Ureter (tissue), 1 donor: ENCODE data around the gene GALNT7. TPM values are rescaled to one million over a fixed set of nuclear protein-coding genes. Genes with fewer than 3 reads are reported as not detected.
"Not testable (repeated sequence)": the region's sequence is repeated elsewhere in the genome, so short reads cannot be mapped to it uniquely, and the experiment has no call there.

ENCODE experiments used
- DNase-seq: peaks from one replicate; pipeline ENCODE4 v3.0.0-alpha.2; 2020; ENCODE audit warnings: low spot score
- total RNA-seq: library from RNA; stranded (reverse); gene quantifications from one replicate; pipeline ENCODE4 v1.2.4, GENCODE V29; 2023
- donor health status: DM: yes; HTN: yes; CAD: no.

The GALNT7 gene
- total RNA-seq, 1 donor from 2014 or later, result 49.7 TPM

- peak; percentile 45 for DNase-seq
These were observed 734 bp upstream of the GALNT7 start for GRCh38 chr4:173167758-173168395.

GRCh38 chr4:173169178-173169427, 492 bp downstream of the GALNT7 start:
- no peak for DNase-seq

DNA sequence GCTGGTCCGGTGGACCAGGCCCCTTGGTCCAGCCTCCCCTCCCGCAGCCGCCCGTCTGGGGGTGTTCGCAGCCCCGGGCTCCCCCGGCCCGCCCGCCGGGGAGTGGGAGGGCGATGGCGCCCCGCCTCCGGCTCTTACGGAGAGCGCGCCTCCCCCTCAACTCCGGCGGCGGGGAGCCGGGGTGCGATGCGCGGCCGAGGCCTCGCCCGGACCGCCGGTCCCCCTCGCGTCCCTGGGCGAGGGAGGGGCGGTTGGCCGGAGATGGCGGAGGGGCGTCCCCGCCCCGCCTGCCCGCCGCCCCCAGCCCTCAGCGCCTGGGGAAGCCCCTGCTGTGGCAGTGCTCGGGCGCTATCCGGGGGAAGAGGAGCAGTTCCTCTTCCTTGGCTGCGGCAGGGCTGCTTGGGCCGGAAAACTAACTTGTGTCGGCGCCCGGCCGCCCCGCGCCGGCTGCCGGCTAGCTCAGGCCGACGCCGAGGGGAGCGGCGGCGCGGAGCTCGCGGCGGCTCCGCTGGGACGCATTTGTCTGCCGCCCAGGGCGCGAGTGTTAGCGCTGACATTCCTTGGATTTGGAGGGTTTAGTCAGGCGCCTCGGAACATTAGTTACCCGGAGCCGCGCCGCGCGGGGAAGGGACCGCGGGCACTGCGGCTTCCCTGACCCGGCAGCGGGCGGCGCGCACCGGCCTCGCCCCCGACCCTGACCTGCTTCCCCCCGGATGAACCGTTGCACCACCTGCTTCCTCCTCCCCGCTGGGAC, 994 bp downstream of the GALNT7 start:
- peak; percentile 52 for DNase-seq

DNA sequence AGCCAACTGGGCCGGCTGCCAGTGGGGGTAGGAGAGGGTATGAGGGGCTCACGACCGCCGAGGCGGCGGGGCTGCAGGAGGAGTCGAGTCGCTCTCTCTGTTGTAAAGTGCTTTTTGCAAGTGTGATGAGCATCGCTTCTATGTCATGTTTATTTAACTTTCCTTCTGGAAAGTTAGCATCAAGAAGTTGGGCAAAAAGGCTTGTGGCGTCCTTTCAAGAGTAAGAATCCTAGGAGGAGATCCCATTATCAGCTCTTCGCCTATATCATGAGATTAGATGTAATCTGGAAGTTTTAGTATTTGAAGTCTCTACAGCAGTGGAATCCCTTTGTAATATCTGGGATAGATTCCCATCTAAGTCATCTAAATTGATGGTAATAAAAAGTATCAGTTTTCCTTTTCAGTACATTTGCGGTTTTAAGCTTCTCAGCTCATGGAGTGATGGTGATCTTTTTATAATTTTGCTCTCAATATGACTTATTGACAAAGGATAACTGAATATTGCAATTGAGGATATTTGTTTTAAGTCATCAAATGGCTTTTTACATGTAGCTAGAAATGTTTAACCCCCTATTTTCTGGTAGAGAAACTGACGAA, 1.7 kb downstream of the GALNT7 start:
- no peak for DNase-seq

- no peak for DNase-seq
These were observed 2.5 kb downstream of the GALNT7 start for GRCh38 chr4:173171098-173171497.

DNA sequence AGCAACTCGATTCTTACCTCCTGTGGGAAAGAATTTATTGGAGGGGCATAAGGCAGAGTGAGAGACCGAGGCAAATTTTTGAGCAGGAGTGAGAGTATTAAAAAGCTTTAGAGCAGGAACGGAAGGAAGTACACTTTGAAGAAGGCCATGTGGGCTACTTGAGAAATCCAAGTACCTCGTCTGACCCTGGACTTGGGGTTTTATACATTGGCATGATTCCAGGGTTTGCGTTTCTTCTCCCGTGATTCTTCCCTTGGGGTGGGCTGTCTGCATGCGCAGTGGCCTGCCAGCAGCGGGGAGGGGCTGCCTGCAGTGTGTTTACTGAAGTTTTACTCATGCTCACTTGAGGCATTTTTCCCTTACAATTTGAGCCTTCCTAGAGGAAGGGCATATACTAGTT, 3.4 kb downstream of the GALNT7 start:
- DNase-seq, result no peak

- DNase-seq, result no peak
These were observed 5.6 kb downstream of the GALNT7 start for GRCh38 chr4:173174184-173174583.

DNA sequence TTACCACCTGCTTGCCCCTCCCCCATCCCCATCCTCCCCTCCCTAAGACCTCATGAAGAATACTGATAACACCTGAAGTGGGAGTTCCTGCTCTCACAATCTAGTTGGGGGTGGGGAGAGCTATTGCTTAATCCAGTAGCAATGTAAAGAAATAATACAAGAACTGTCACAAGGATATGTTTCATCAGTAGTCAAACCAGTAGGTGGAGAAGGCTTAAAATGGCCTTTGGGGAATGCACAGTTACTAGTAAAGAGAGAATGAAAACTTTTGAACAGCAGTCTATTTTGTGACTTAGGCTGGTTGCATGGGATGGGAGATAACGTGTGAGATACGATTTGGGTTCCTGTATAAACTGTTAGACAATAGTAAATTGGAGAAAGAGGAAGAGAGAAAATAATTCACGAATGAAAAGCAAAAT, 6.0 kb downstream of the GALNT7 start:
- no peak for DNase-seq

DNA sequence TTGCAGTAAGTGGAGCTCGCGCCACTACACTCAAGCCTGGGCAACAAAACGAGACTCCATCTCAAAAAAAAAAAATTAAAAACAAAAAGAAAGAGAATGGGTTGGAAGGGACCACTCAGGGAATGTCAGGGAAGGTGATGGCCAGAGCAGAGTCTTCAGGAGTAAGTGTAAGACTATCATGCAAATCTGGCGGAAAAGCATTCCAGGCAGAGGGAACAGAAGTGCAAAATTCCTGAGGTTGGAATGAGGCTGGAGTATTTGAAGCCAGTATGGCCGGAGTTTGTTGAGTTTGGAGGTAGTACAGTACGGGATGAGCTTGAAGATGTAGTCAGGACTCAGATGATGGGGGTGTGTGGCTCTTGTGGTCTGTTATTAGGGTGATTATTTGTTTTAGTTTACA, 7.4 kb downstream of the GALNT7 start:
- DNase-seq, result no peak

- DNase-seq, result no peak
These were observed 8.6 kb downstream of the GALNT7 start for GRCh38 chr4:173177232-173177631.

DNA sequence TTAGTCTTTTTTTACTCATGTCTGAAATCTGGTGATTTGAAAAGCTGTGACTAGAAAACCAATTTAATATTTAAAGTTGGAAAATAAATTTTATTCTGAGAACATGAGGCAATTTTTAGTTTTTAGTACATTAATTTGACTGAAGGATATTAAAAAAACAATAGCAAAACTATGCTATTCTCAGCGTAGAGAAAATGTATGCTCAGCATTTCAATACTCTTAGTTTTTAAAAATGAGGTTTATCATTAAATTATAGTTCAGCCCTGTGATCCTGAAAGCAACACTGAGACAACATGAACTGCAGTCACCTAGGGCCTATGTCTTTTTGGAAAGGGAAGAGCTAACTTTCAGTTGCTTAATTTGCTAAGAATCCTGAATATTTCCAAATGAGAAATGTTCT, 9.5 kb downstream of the GALNT7 start:
- DNase-seq, result no peak

DNA sequence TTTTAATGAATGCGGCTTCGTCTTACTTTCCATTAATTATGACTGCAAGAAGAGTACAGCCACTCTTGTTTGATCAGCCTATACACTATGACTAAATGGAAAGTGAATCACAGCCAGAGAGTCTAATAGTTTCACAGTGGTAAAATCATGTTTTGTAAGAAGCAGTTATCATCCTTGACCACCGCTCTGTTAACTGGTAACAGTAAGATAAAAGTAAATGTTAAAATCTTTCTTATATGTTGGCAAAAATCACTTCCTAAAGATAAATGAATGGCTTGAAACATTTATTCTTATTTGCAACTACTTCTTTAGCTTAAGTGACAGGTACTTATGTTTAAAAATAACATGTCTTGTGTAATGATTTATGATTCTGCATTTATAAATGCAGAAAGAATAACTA, 13.2 kb downstream of the GALNT7 start:
- no peak for DNase-seq

DNA sequence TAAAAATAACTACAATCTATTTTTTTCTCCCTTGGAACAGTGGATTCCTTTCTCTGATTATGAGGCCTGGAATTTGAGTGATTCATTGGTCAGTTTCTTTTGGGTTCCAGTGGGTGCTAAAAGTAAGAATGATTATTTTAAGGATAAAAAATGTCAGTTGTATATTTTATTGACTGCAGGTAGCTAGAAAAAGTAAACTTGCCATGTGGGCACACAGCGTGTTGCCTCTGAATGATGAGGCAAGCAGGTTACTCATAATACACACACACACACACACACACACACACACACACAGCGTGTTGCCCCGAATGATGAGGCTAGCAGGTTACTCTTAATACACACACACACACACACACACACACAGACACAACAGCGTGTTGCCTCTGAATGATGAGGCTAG, 13.8 kb downstream of the GALNT7 start:
- no peak for DNase-seq

DNA sequence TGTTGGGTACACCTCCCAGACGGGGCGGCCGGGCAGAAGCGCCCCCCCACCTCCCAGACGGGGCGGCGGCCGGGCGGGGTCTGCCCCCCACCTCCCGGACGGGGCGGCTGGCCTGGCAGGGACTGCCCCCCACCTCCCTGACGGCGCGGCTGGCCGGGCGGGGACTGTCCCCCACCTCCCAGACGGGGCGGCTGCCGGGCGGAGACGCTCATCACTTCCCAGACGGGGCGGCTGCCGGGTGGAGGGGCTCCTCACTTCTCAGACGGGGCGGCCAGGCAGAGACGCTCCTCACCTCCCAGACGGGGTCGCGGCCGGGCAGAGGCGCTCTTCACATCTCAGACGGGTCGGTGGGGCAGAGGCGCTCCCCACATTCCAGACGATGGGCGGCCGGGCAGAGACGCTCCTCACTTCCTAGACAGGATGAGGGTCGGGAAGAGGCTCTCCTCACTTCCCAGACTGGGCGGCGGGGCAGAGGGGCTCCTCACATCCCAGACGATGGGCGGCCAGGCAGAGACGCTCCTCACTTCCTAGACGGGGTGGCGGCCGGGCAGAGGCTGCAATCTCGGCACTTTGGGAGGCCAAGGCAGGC, 15.1 kb downstream of the GALNT7 start:
- not testable (repeated sequence) for DNase-seq

- DNase-seq, result no peak
These were observed 17.4 kb downstream of the GALNT7 start for GRCh38 chr4:173185847-173186510.

DNA sequence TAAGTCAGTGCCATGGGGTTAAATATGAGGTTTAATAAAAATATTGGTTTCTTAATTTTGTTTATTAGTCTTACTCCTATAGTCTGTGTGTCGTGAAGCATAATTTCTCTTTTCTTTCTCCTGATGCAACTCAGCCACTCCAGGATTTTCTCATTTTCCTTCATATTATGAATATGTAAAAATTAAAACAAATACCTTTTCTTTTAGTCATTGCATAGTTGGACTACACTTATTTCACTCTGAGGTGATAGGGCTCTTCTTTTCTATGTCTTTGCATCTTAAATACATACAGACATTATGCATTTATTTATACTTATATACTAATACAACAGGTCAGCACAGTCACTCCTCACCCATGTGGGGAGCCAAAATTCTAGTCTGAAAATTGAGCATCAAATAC, 19.1 kb downstream of the GALNT7 start:
- DNase-seq, result no peak

- no peak for DNase-seq
These were observed 20.0 kb downstream of the GALNT7 start for GRCh38 chr4:173188648-173189047.

- no peak for DNase-seq
These were observed 20.6 kb downstream of the GALNT7 start for GRCh38 chr4:173189117-173189693.

DNA sequence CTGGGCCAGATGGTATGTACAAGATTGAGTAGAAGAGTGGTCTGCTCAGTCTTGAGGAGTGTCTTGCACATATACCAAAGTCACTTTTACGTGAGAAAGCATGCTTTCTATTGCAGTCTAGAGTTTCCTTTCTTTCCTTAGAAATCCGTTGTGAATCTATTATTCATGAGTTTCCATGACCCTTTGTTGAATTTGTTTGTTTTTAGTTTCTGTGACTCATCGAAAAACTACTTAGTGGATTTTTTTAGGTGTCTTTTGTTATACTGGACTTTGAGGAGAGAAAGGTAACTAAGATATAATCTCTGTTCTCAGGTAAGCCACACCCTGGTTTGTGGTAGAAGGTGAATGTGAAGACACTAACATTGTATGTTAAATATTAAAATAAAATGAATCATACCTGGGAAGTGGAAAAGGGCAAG, 23.0 kb downstream of the GALNT7 start:
- no peak for DNase-seq

- DNase-seq, result no peak
These were observed 24.0 kb downstream of the GALNT7 start for GRCh38 chr4:173192375-173193162.

DNA sequence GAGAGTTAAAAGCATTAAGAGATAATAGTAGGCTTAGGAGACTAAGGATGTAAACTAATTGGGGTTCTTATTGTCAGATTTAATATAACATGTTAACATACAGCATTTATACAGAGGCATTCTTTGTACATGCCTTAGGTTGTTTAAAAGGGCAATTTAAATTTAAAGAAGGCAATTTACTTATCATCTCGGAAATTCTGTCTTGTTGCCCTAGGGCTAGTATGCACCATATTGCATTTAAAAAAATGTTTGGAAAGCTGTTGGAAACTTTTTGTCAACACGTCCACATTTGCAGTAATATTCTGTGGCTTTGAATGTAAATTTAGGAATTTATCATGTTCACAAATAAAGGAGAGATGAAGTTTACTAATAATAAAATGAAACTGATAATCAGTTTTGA, 25.5 kb downstream of the GALNT7 start:
- DNase-seq, result no peak
